GM12878 (cell line): Measurements from ENCODE around the gene PRPSAP2. TPM values are rescaled to one million over a fixed set of nuclear protein-coding genes. Genes with fewer than 3 reads are reported as not detected.

Experiments
- ATAC-seq: fragments of 200-7000 bp; cut with Tn5 transposase; 3 replicates; pipeline ENCODE4 v1.9.1; 2020; ENCODE audit warnings: mild to moderate bottlenecking, moderate library complexity
- BruUV-seq: library from RNA; stranded (reverse); fragments of 400-500 nt; replicated peaks from 2 replicates; lab custom pipeline; 2021; lab: Mats Ljungman, UMichigan
- CTCF ChIA-PET: fragments of 300-600 bp; sonication (Branson Sonifier 250); formaldehyde crosslinking; extraction: SDS; loops from one replicate; lab custom pipeline; 2021; ENCODE audit warnings: inconsistent platforms; lab: Yijun Ruan, JAX
- POLR2A ChIA-PET: fragments of 350-600 bp; formaldehyde crosslinking; extraction: SDS; loops from one replicate; lab custom pipeline; 2021; ENCODE audit warnings: inconsistent platforms; lab: Charles Lee
- RAD21 ChIA-PET: fragments of 300-600 bp; sonication (Branson Sonifier 250); formaldehyde crosslinking; loops from one replicate; lab custom pipeline; 2023; ENCODE audit warnings: antibody characterized with exemption; ENCODE audit not compliant: unreplicated experiment; lab: Charles Lee
- SMC1A ChIA-PET: fragments of 300-600 bp; sonication (Branson Sonifier 250); formaldehyde crosslinking; loops from one replicate; lab custom pipeline; 2023; ENCODE audit not compliant: unreplicated experiment, uncharacterized antibody; lab: Charles Lee
- DNase-seq: peaks from one replicate; pipeline ENCODE4 v3.0.0-alpha.2; 2011; ENCODE audit warnings: low read depth, low spot score
- FAIRE-seq: peaks from 3 replicates; lab custom pipeline; 2011; peaks lifted over from hg19 to GRCh38; lab: Jason Lieb, UNC
- H2AFZ ChIP-seq: 2 replicates; pipeline ENCODE4 v1.6.0; 2011; ENCODE audit warnings: low read depth, low read length, control low read depth; ENCODE audit not compliant: control insufficient read depth
- H3K27ac ChIP-seq: 2 replicates; pipeline ENCODE4 v1.5.1; 2011; ENCODE audit warnings: control low read depth; ENCODE audit not compliant: control insufficient read depth, insufficient read depth
- H3K27me3 ChIP-seq, 2 experiments: replicated peaks in 1 of 2; 2 replicates each; pipeline versions ENCODE4 v1.6.0 to v1.6.1; 2011; ENCODE audit warnings: low read length in 1 of 2; ENCODE audit not compliant: control insufficient read depth in 2 of 2, insufficient read depth in 2 of 2
- H3K36me3 ChIP-seq, 2 experiments: 2 replicates each; pipeline ENCODE4 v1.5.1; 2011; ENCODE audit warnings: low read length in 1 of 2; ENCODE audit not compliant: control insufficient read depth in 2 of 2, insufficient read depth in 2 of 2
- H3K4me1 ChIP-seq: 2 replicates; pipeline ENCODE4 v1.6.1; 2011; ENCODE audit warnings: mild to moderate bottlenecking, low read length, moderate library complexity, mixed read lengths; ENCODE audit not compliant: control insufficient read depth, insufficient read depth
- H3K4me2 ChIP-seq: 2 replicates; pipeline ENCODE4 v1.6.0; 2011; ENCODE audit warnings: control low read depth; ENCODE audit not compliant: control insufficient read depth, insufficient read depth
- H3K4me3 ChIP-seq: fragments of 200-600 bp; sonication (generic); 2 replicates; pipeline ENCODE4 v1.5.1; 2016
- H3K79me2 ChIP-seq: 2 replicates; pipeline ENCODE4 v1.6.0; 2011; ENCODE audit warnings: low read length; ENCODE audit not compliant: control insufficient read depth, insufficient read depth
- H3K9ac ChIP-seq: 2 replicates; pipeline ENCODE4 v1.8.0; 2011; ENCODE audit warnings: low read length, control low read depth, mixed read lengths; ENCODE audit not compliant: control insufficient read depth, insufficient read depth
- H3K9me3 ChIP-seq: replicated peaks from 3 replicates; pipeline ENCODE4 v1.5.1; 2011; ENCODE audit warnings: mild to moderate bottlenecking, low read length; ENCODE audit not compliant: control insufficient read depth, insufficient read depth
- H4K20me1 ChIP-seq: 2 replicates; pipeline ENCODE4 v1.6.0; 2011; ENCODE audit not compliant: control insufficient read depth, insufficient read depth
- BACH1 ChIP-seq: fragments of 450-650 bp; IDR thresholded peaks from 2 replicates; pipeline ENCODE4 v1.6.1; 2017; ENCODE audit warnings: mild to moderate bottlenecking, borderline replicate concordance
- BHLHE40 ChIP-seq, 2 experiments: fragments of 450-650 bp in 1 of 2; IDR thresholded peaks; 2 replicates each; pipeline ENCODE4 v1.6.1; 2011 to 2017; ENCODE audit warnings: low read depth in 2 of 2, borderline replicate concordance in 1 of 2, improper control_type of control experiment in 1 of 2, low read length in 1 of 2, mild to moderate bottlenecking in 1 of 2
- CUX1 ChIP-seq: IDR thresholded peaks from 2 replicates; pipeline ENCODE4 v1.6.1; 2012; ENCODE audit warnings: improper control_type of control experiment, low read depth, low read length; ENCODE audit not compliant: insufficient replicate concordance
- EZH2 ChIP-seq: IDR thresholded peaks from 2 replicates; pipeline ENCODE4 v1.6.1; 2012; ENCODE audit warnings: low read depth, mild to moderate bottlenecking, control low read depth, inconsistent platforms, low read length, borderline replicate concordance; ENCODE audit not compliant: control insufficient read depth
- FOXK2 ChIP-seq: fragments of 450-650 bp; IDR thresholded peaks from 2 replicates; pipeline ENCODE4 v1.6.1; 2017; ENCODE audit warnings: mild to moderate bottlenecking, moderate library complexity
- KLF5 ChIP-seq: fragments of 450-650 bp; IDR thresholded peaks from 2 replicates; pipeline ENCODE4 v1.6.1; 2014; ENCODE audit warnings: mild to moderate bottlenecking; ENCODE audit not compliant: partially characterized antibody
- MEF2B ChIP-seq: fragments of 450-650 bp; IDR thresholded peaks from 2 replicates; pipeline ENCODE4 v1.6.1; 2018; ENCODE audit warnings: mild to moderate bottlenecking, moderate library complexity; ENCODE audit not compliant: partially characterized antibody, poor library complexity, severe bottlenecking
- NFXL1 ChIP-seq: fragments of 450-650 bp; IDR thresholded peaks from 2 replicates; pipeline ENCODE4 v1.6.1; 2017; ENCODE audit warnings: antibody characterized with exemption, mild to moderate bottlenecking, borderline replicate concordance
- PAX8 ChIP-seq: fragments of 450-650 bp; IDR thresholded peaks from 2 replicates; pipeline ENCODE4 v1.6.1; 2017; ENCODE audit warnings: mild to moderate bottlenecking, moderate library complexity
- STAT1 ChIP-seq: fragments of 450-650 bp; conservative IDR thresholded peaks from 2 replicates; pipeline ENCODE4 v1.6.1; 2014; ENCODE audit warnings: antibody characterized with exemption, mild to moderate bottlenecking
- ZZZ3 ChIP-seq: IDR thresholded peaks from 2 replicates; pipeline ENCODE4 v1.6.1; 2011; ENCODE audit warnings: low read depth; ENCODE audit not compliant: control insufficient read depth, insufficient read length
- WGBS: methylation state at CpG from one replicate; pipeline ENCODE4 v1.1.6; 2016; ENCODE audit warnings: low lambda C conversion rate; ENCODE audit not compliant: insufficient replicate concordance, insufficient coverage; ENCODE audit errors: missing lambda C conversion rate; 5-methylcytosine and 5-hydroxymethylcytosine counted together
- in situ Hi-C: fragments of 300-500 bp; cut with MboI; formaldehyde crosslinking; loops from 9 replicates; pipeline ENCODE4 v1.14.3; 2018; ENCODE audit warnings: mixed read lengths
- intact Hi-C: fragments of 100-400 bp; cut with micrococcal nuclease; formaldehyde crosslinking; loops from one replicate; pipeline ENCODE4 v1.14.2; 2022; ENCODE audit not compliant: unreplicated experiment
- polyA plus RNA-seq, 11 experiments: library from polyadenylated mRNA; depleted of rRNA in 4 of 11; unstranded in 6 of 11; stranded (reverse) in 5 of 11; fragments of >200 nt; fragmentation: Nextera tagmentation in 4 of 11; fragmentation: Illumina TruSeq in 1 of 11; extraction: Ambion mirVana in 4 of 11; extraction: Trizol in 1 of 11; gene quantifications; 1 replicate in 1 of 11; 2 replicates in 10 of 11; pipeline versions ENCODE4 v1.2.1 to v1.2.3, GENCODE V29; 2011 to 2016; ENCODE audit warnings: inconsistent platforms in 2 of 11, missing spikeins in 2 of 11, low read depth in 1 of 11
- total RNA-seq, 4 experiments: library from RNA; depleted of rRNA in 3 of 4; stranded (reverse); fragments of >200 nt in 3 of 4; fragmentation: Illumina TruSeq in 1 of 4; extraction: Trizol in 1 of 4; gene quantifications; 2 replicates each; pipeline versions ENCODE4 v1.2.1 to v1.2.3, GENCODE V29; 2013 to 2021
- TF ChIP-seq, protein P1 (sequence below): IDR thresholded peaks from 2 replicates; pipeline ENCODE4 v1.6.1; 2012; ENCODE audit warnings: low read depth, low read length, improper control_type of control experiment

The PRPSAP2 gene
- total and polyA plus RNA-seq, 10 of the 15 experiments (the other 5 are each of a cell fraction or from before 2014, with no cell fraction given) = 33.2 to 102 (median 83.8) TPM

GRCh38 chr17:18964018-18964351, 106.1 kb downstream of the PRPSAP2 start:
- FAIRE-seq = no peak
- ChIA-PET SMC1A (no interaction called here), CTCF (no interaction called here), POLR2A (no interaction called here), RAD21 (no interaction called here)
- Histone ChIP-seq H3K9ac (no peak overlapping the region), H4K20me1 (no peaks in the 10 kb centered on the region), H2AFZ (no peak overlapping the region), H3K4me2 (no peak overlapping the region), H3K27ac (no peak overlapping the region), H3K4me1 (peaks cover 10% of the 10 kb centered on the region), H3K79me2 (no peaks in the 10 kb centered on the region), H3K27me3 (no peaks in the 10 kb centered on the region), H3K4me3 (no peak overlapping the region), H3K36me3 (no peaks in the 10 kb centered on the region), H3K9me3 (no peaks in the 10 kb centered on the region)
- 47% methylated on average over 5 of the region's 9 CpGs for WGBS
- intact Hi-C loops = no loop called here
- no TSS peak for BruUV-seq
- TF ChIP-seq BACH1 = no peak
- TF ChIP-seq KLF5 = no peak
- DNase-seq = no peak
- in situ Hi-C loops = no loop called here
- no peak for ATAC-seq

GRCh38 chr17:18964550-18964949, 106.6 kb downstream of the PRPSAP2 start:
- RAD21 ChIA-PET = no interaction called here
- no peak for ATAC-seq
- TF ChIP-seq PAX8 = no peak
- TF ChIP-seq NFXL1 = no peak
- TF ChIP-seq ZZZ3 = no peak
- no peak for TF ChIP-seq MEF2B
- TF ChIP-seq FOXK2 = no peak
- no peak for TF ChIP-seq EZH2
- TF ChIP-seq BHLHE40 (IDR thresholded peaks at IDR 0.05; ENCODE audit: borderline replicate concordance in 1 of 2, low read depth in 2 of 2, low read length in 1 of 2) = no peak
- no peak for TF ChIP-seq CUX1
- no peak for TF ChIP-seq STAT1
- TF ChIP-seq, protein P1, sequence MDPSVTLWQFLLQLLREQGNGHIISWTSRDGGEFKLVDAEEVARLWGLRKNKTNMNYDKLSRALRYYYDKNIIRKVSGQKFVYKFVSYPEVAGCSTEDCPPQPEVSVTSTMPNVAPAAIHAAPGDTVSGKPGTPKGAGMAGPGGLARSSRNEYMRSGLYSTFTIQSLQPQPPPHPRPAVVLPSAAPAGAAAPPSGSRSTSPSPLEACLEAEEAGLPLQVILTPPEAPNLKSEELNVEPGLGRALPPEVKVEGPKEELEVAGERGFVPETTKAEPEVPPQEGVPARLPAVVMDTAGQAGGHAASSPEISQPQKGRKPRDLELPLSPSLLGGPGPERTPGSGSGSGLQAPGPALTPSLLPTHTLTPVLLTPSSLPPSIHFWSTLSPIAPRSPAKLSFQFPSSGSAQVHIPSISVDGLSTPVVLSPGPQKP = no peak

More at GRCh38 chr17:18964550-18964949, 106.6 kb downstream of the PRPSAP2 start:
- Histone ChIP-seq H3K27me3 (no peaks in the 10 kb centered on the region), H3K4me3 (no peak overlapping the region), H3K27ac (no peak overlapping the region), H3K9ac (no peak overlapping the region), H4K20me1 (no peaks in the 10 kb centered on the region), H2AFZ (no peak overlapping the region), H3K4me2 (no peak overlapping the region), H3K9me3 (no peaks in the 10 kb centered on the region), H3K79me2 (no peaks in the 10 kb centered on the region), H3K36me3 (no peaks in the 10 kb centered on the region; a peak in 1 of 4 replicates), H3K4me1 (peaks cover 10% of the 10 kb centered on the region)
- in situ Hi-C loops (no loop called here), intact Hi-C loops (no loop called here)
- DNase-seq (no peak), FAIRE-seq (no peak)
- no TSS peak for BruUV-seq
- WGBS = 76% methylated on average over 9 of the region's 9 CpGs
- ChIA-PET POLR2A (no interaction called here), SMC1A (no interaction called here), CTCF (no interaction called here)
